HG03280 (cell line): Measurements from ENCODE around the gene MTUS2.

Source experiments
- ATAC-seq: cut with Tn5 transposase; IDR thresholded peaks from one replicate; pipeline ENCODE4 v1.9.1; 2021; ENCODE audit warnings: mild to moderate bottlenecking, moderate library complexity; ENCODE audit not compliant: unreplicated experiment

MTUS2 gene

DNA sequence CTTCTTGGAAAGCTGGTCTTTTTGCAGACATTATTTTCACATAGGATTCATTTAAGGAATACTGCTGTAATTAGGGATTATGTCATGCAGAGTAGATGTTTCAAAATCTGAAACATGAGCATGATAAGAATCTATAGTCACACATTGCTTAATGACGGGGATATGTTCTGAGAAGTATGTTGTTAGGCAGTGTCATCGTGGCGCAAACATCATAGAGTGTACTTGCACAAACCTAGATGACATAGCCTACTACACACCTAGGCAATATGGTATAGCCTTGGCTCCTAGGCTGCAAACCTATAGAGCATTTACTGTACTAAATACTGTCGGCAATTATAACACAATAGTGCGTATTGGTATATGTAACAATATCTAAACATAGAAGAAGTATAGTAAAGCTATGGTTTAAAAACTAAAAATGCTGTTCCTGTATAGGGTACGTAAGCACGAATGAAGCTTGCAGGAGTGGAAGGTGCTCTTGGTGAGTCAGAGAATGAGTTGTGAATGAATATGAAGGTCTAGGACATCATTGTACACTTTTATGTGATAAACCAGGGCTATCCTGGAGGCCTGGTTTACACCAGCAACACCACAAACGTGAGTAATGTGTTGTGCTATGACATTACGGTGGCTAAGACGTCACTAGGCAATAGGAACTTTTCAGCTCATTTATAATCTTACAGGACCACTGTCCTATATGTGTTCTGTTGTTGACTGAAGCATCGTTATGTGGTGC is 283.1 kb downstream of the MTUS2 start:
- ATAC-seq = no peak

DNA sequence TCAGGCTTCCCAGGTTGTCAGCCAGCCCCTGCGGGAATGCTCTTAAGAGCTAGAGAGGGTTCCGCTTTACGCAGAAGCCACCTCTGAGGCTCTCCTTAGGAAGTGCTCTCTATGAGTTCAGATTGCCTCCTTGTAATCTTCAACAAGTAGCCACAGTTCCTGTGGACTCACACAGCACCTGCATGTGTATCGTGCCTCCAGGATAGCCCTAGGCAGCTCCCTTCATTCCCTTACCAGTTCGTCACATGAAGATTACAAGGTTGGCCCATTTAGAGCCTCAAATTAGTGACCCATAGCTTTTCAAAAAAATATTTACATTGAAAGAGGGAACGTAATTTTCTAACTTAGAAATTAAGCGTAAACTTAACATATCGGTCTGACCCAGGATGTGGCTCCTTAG is 284.3 kb downstream of the MTUS2 start:
- no peak for ATAC-seq

DNA sequence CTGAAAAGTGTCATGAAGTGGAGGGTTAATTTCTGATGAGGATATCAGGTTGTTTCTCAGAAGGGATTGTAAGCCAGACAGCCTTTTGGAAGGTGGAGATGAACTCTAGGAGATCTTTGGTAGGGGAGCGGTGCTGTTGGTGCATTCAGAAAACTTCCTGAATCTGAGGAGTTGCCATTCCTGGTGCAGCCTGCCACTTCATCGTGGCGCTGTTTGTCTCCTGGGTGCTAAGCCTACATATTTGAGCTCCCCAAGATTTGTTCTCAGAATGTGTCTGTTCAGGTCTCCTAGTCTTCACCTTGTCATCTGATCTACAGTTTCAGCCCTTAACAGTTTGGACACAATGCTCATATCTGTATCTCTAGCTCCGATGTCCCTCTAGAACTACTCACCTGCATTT is 285.6 kb downstream of the MTUS2 start:
- ATAC-seq = no peak

DNA sequence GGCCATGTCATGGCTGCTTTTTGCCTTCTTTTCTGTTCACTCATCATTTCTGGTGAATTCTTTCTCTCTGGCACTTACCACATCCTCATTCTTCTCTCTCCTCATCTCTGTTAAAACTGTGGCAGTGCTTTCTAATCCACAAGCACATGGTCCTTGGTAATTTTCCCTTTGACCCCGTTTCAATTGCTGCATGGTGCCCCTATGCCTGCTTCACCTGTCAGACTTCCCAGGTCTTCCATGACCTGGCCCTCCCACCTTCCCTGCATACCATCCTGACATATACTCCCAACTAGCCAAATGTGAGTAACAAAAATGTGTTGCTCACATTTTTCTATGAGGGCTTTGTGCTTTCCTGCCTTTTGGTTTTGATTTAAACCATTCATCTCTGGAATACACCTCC is 286.5 kb downstream of the MTUS2 start:
- no peak for ATAC-seq

DNA sequence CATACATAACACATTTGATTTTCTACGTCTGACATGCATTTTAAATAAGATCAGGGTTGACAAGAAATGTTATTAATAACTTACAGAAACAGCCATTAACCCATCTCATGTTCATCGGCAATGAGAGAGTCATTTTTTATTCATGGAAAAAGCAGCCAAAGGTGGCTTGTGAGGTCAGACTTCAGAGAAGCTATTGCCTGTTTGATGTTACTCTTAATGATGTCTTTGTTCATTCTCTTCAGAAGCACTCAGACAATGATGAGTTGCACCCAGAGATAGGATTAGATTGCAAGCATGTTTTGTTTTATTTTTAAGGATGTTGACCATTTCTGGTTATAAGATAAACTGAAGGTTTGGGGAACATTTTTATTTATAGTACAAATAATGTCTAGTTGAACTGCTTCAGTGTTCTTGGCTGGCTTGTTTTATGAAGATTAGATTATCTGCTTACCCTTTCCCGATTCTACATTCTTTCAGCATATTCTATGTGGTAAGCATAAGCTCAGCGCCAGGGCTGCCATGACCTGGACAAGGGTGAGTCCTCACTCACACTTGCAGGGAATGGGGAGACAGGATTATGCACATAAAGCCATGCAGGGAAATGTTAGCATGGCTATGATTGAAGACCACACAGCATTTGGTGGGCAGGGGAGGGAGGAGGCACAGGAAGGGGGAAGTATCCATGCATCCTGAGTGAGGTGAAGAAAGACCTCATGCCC is 288.1 kb downstream of the MTUS2 start:
- no peak for ATAC-seq

DNA sequence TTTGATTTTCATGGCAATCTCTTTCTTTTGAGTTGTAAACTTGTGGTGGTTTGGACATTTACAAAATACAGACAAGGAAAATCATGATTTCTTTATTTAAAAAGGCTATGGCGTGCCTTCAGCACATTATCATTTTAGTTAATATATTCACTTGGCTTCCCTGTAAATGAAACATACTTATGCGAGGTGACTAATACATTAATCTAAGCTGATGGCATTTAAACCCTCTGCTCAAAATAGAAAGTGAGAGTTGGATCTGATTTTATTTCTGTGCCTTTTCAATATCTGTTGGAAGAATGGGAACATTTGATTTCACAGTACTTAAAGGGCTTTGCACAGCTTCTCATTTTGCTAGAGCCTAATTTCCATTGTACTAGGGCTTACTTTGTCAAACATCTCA is 289.8 kb downstream of the MTUS2 start:
- no peak for ATAC-seq

DNA sequence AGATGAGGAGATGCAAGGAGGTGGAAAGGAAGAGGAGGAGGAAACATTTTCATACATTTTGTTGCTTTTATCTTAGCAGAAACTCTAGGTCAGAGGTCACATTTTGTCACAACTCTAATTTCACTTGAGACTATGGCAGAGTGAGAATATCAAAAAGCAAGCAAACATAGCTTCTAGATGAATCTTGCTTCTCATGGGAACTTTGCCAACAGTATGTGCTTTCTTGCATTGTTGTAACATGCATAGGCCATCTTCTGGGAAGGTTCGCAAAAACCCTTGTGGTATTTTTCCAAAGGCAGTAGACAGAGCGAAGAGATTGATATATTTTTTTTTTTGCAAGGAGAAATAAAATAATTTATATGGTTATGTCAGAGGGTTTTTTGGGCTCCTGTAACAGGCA is 291.3 kb downstream of the MTUS2 start:
- no peak for ATAC-seq

DNA sequence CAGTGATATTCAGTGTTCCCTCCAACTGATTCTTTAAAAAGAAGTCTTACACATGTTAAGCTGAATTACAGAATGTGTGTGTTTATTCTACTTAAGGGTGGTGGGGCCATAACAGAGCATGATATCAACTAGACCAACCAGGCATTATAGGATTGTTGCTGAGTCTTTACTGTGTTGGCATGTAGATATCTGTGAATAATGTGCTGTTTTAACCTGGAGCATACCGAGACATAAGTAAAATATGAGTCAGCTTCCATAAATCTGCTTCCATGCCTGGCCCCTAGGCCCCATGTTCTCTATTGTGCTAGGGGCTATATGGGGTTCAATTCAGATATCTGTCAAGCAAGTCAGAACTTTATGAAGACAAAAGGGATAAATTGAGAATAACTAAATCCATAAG is 295.7 kb downstream of the MTUS2 start:
- no peak for ATAC-seq

DNA sequence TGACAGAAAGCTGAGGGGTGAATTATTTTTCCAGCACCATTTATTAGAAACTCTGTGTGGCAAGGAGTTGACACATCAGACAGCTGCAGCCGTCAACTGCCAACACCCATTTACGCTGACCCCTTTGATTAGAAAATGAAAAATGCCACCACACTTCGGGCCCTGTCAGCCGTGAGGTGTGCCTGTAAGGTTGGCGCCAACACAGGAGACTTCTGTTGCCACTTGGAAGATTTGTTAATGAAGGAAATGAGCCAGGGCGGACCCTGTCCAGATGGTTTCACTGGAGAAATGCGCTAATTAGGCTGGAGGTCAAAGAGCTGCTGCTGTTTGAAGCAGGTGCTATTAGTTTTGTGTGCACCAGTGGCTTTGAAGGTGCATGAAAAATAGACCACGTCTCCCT is 297.5 kb downstream of the MTUS2 start:
- ATAC-seq = no peak

DNA sequence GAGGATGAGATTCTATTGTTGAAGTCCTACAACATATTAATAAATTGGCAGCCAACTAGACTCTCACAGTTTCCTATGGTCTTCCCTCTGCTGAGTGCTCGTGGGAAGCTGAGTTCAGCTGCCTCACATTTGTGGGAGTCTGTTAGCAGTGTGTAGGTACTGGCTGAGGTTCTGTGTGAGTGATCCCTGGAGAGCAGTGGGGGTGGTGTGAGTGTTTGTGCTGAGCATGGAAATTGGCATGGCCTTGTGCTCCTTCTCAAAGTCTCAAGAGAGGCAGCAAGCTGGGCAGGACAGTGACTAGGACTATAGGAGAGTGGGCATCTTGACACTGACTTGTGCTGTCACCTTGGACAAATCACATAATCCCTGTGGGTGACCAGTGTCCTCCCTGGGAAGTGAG is 298.3 kb downstream of the MTUS2 start:
- no peak for ATAC-seq

DNA sequence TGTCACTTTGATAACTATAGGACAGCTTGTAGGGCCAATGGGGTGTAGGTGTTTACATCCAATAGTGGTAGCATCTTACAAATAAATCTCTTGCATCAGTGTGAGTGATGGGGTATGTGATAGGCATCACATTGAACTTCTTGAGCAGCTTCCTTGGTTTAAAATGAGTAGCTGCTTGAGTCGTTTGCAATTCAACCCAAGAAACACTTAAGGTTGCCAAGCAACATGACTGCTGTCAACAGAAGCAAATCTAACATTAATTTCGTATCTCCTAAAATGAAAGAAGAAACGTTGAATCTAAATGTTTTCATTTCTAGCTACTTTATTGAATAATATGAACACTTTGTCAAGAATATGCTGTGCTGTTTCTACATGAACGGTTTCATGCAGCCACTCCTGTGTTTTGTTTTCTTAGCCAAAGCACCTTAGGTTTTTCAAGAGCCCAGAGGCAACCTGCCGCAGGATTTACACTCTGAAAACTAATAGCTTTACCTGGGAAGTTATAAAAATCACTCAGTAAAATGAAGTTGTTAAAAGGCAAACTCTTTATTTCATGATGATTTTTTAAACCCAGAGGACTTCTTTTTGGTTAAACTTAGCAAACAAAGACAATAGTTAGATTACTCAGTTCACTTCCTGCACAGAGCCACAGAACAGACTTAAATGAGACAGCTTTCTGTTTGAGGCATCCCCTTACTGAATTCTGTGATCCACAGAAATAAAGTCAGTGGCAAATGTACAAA is 305.2 kb downstream of the MTUS2 start:
- ATAC-seq = peak; percentile 70

DNA sequence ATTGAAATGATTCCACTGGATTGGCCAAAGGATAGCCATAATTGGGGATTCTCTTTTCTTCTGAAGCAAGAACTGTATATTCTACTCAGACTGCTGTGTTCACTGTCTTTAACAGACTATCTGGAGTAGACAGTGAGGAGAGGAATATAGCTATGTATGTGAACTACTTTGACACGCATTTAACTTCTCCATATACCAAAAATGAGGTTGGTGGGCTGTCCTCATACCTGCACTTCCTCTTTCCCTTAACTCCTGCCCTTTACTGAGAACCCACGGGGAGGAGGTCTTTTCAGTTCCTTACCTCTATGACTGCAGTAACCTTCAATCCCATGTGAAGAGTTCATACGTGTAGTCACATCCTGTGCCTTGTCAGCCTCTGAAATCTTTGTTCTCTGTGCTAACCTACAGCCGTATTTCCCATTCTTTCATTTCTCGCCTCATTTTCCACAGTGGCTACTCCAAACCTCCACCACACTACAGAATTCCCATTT is 305.8 kb downstream of the MTUS2 start:
- peak; percentile 47 for ATAC-seq

DNA sequence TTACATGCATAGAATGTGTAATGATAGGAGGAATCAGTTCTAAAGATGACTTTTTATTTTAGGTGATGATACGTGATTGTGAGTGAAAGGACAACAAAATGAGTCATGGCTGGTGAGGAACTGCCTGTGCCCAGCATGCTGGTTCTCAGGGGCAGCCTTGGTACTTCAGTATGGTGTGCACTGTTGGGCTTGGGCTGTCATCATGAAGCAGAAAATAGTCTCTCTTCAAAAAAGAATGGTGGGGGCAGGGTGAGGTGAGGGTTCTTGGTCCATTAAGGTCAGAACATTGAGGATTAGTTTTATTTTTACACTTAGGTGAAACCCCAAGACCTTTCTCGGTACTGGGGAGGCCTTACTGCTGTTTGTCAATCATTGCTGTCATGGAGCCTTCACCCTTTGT is 309.5 kb downstream of the MTUS2 start:
- no peak for ATAC-seq

DNA sequence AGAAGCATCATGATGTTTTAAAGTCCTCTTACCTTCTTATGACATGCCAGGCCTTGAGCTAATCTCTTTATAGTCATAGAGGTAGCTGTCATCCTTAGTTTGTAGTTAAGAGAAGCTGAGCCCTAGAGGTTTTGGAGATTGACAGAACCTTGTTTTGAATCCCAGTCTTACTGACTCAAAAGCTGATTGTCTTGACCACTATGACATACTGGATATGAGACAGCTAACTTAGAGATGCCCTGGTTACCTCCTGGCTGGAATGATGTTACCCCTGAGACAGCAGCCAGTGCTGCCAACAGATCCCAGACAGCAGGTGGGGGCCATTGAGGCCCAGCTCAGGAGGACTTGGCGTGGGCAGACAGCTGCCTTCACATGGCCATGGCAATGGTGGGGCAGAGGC is 311.0 kb downstream of the MTUS2 start:
- ATAC-seq = no peak

DNA sequence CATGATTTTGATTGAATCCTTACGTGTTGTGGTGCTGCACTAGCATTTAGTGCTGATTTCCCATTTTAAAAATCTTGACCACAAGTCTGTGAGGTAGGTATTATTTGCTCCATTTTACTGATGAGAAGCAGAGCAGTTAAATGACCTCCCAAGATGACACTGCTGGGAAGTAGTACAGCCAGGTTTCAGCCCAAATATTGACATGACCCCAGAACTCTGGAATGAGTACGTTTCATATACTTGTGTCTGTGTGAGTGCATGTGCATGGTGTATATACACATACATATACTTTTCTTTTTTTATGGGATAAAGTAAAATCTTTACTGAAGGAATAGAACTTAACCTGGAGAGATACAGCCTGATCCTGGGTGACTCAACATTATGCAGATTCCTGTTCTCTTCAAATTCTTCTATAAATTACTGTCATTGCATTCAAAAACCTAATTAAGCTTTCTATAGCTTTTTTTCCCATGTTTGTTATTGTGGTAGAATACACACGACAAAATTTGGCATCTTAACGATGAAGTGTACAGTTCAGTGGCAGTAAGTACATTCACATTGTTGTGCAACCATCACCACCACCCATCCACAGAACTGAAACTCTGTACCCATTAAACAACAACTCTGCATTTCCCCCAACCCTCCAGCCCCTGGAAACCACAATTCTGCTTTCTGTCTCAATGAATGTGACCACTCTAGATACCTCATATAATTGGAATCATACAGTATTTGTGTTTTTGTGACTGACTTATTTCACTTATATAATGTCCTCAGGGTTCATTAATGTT is 311.9 kb downstream of the MTUS2 start:
- no peak for ATAC-seq

DNA sequence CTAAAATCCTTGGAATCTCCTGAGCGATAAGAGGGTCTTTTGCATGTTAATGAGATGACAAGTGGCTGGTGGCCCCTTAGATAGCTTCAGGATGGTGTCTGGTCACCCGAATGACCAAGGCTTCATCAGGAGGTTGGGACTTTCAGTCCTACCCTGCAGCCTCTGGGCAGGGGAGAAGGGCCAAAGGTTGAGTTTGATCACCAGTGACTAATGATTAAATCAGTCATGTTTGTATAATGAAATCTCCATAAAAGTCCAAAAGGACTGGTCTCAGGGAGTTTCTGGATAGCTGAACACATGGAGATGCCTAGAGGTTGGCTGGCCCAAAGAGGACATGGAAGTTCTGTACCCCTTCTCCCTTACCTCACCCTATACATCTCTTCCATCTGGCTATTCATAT is 316.2 kb downstream of the MTUS2 start:
- ATAC-seq = no peak

DNA sequence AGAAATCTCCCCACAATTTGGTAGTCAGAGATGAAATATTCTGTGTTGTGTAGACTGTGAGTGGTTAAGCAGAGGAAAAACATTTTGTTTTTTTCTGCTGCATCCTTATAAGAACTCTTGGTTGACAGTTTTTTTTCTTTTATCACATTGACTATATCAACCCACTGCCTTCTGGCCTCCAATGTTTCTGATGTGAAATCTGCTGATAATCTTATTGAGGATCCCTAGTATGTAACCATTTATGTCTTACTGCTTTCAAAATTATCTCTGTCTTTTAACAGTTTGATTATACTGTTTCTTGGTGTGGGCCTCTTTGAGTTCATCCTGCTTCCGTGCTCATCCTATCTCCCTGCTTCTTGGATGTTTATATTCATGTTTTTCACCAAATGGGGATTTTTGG is 316.9 kb downstream of the MTUS2 start:
- ATAC-seq = no peak

DNA sequence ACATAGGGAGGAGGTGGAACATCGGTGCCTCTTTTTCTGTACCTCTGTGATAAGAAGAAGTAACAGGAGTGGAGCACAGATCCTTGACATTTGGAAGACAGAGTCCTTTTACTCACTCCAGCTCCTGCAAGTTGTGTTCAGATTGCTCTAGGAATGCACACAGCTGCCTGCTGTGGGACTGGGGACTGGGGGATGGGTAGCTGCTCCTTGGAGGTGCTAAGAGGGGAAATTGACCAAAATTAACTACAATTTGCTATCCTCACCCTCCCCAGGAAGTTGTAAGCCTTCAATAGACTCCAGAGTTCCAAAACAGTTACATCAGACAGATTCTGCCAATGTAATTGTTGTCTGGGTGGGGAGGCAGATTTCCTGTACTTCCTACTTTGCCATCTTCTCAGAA is 317.9 kb downstream of the MTUS2 start:
- ATAC-seq = no peak

DNA sequence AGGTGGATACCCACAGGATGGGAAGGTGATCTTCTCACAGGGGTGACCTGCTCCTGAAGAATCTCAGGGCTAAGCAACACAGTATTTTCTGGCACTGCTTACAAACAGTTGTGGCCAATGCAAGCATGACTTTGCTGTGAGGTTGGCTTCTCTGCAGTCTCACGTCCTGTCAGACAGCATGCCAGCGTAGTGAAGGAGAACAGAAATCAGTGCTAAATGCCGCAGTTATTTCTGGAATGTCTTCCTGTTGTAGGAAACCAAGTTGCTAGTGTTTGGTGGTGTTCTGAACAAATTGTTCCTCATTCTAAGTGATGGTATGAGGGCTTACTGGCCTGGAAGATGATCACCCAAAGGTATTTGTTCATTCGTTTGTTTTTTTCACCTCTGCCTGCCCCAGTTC is 320.1 kb downstream of the MTUS2 start:
- no peak for ATAC-seq

DNA sequence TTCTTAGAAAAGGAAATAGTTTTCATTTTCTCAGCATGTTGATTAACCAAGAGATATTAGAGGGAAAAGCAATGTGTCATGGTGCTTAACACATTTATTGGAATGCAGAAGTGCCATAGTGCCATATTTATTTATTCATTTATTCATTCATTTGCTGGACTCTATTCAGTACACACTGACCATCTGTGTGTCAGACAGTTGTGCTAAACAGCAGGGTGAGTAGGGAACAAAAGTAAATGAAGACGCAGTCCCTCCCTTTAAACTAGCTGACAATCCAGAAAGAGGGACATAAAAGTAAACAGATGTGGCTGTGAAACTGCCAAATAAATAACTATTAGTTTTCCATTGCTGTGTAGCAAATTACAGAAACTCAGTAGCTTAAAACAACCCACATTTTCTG is 323.7 kb downstream of the MTUS2 start:
- ATAC-seq = no peak

DNA sequence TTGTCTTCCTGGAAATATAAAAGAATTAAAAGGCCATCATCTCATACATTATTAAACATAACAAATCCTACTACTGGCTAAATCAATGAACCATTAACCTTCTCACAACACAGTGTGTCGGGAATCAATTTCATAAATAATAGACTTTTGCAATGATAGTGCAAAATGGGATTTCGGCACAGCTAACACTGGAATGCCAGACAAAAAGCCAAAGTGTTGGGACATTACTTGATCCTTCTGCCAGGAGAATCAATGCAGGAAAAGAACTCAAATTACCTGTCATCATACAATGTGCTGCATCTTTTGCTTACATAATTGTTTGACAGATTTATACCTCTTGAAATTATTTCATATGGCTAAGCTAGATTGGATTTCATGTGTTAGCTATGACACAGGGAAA is 334.3 kb downstream of the MTUS2 start:
- no peak for ATAC-seq
